ENCODE measurements around the gene RPN2. TPM values are rescaled to one million over a fixed set of nuclear protein-coding genes. Genes with fewer than 3 reads are reported as not detected.

RPN2 gene
- total and polyA plus RNA-seq, 2 of the 13 experiments (the other 11 are each of a cell fraction or from before 2014, with no cell fraction given), result 587 to 1,818 TPM

- Histone ChIP-seq H4K20me1 (ENCODE audit: insufficient read depth, low read length) (0 out of 2 replicates have a peak, but pooled peaks cover 1% of the 10 kb centered on the region), H3K9me3 (ENCODE audit: low read length) (no peaks in the 10 kb centered on the region), H3K27me3 (ENCODE audit: control insufficient read depth in 1 of 2, insufficient read depth in 2 of 2, low read length in 2 of 2) (no peaks in the 10 kb centered on the region), H2AFZ (ENCODE audit: low read length) (no peak overlapping the region), H3K4me3 (replicated peaks in 1 of 3; ENCODE audit: insufficient read depth in 1 of 3, low read depth in 2 of 3, low read length in 3 of 3) (no peak overlapping the region), H3K4me2 (ENCODE audit: low read depth, low read length) (no peak overlapping the region), H3K27ac (ENCODE audit: extremely low read length, insufficient read depth, low read length) (no peak overlapping the region), H3K36me3 (replicated peaks in 1 of 2; ENCODE audit: control insufficient read depth in 1 of 2, insufficient read depth in 2 of 2, low read length in 2 of 2) (peaks cover 77 to 98% of the 10 kb centered on the region in 2 experiments), H3K9ac (ENCODE audit: insufficient read depth, low read depth, low read length) (no peak overlapping the region), H3K4me1 (ENCODE audit: insufficient read depth, low read length) (no peaks in the 10 kb centered on the region), H3K79me2 (ENCODE audit: insufficient read depth, low read length) (no peaks in the 10 kb centered on the region)
- FAIRE-seq, result no peak
- BruUV-seq (replicated peaks), result no TSS peak
- no peak for DNase-seq (ENCODE audit: low spot score)
- ChIA-PET CTCF (ENCODE audit: low intra/inter-chr PET ratio, low total read pairs) (no interaction called here), POLR2A (no interaction called here)
- no peak for ATAC-seq
- WGBS (ENCODE audit: low lambda C conversion rate), result 95% methylated on average over 3 of the region's 3 CpGs
- in situ Hi-C loops (cut with HindIII; ENCODE audit: extremely low pct_ligation_motif_present, low pct_unique_long_range_greater_than_20kb) (no loop called here), intact Hi-C loops (cut with micrococcal nuclease; ENCODE audit: unreplicated experiment) (no loop called here)
- TF ChIP-seq RBM22 (optimal IDR thresholded peaks at IDR 0.05; ENCODE audit: low read length) (peak; percentile 6), ZNF770 (CRISPR knock-in tag; IDR thresholded peaks at IDR 0.05) (no peak)
These were observed 47.8 kb downstream of the RPN2 start for GRCh38 chr20:37226889-37227288.

GRCh38 chr20:37228082-37228481, 49.0 kb downstream of the RPN2 start:
- DNase-seq (ENCODE audit: low spot score) (no peak), FAIRE-seq (no peak), ATAC-seq (no peak)
- no TSS peak for BruUV-seq (replicated peaks)
- H3K36me3 ChIP-seq (replicated peaks in 1 of 2; ENCODE audit: control insufficient read depth in 1 of 2, insufficient read depth in 2 of 2, low read length in 2 of 2), result peaks cover 79 to 98% of the 10 kb centered on the region in 2 experiments
- no peak overlapping the region for H3K4me2 ChIP-seq (ENCODE audit: low read depth, low read length)
- H3K79me2 ChIP-seq (ENCODE audit: insufficient read depth, low read length), result no peaks in the 10 kb centered on the region
- H3K27ac ChIP-seq (ENCODE audit: extremely low read length, insufficient read depth, low read length), result no peak overlapping the region
- no peaks in the 10 kb centered on the region for H3K4me1 ChIP-seq (ENCODE audit: insufficient read depth, low read length)
- H3K9me3 ChIP-seq (ENCODE audit: low read length), result no peaks in the 10 kb centered on the region
- H3K9ac ChIP-seq (ENCODE audit: insufficient read depth, low read depth, low read length), result no peak overlapping the region
- H3K4me3 ChIP-seq (replicated peaks in 1 of 3; ENCODE audit: insufficient read depth in 1 of 3, low read depth in 2 of 3, low read length in 3 of 3), result no peak overlapping the region
- no peaks in the 10 kb centered on the region for H4K20me1 ChIP-seq (ENCODE audit: insufficient read depth, low read length)
- POLR2A ChIA-PET, result no interaction called here
- WGBS (ENCODE audit: low lambda C conversion rate), result 98% methylated on average over 6 of the region's 6 CpGs
- no peaks in the 10 kb centered on the region for H3K27me3 ChIP-seq (ENCODE audit: control insufficient read depth in 1 of 2, insufficient read depth in 2 of 2, low read length in 2 of 2)
- CTCF ChIA-PET (ENCODE audit: low intra/inter-chr PET ratio, low total read pairs), result no interaction called here
- no peak overlapping the region for H2AFZ ChIP-seq (ENCODE audit: low read length)
- in situ Hi-C loops (cut with HindIII; ENCODE audit: extremely low pct_ligation_motif_present, low pct_unique_long_range_greater_than_20kb) (no loop called here), intact Hi-C loops (cut with micrococcal nuclease; ENCODE audit: unreplicated experiment) (no loop called here)
- TF ChIP-seq SETDB1 (CRISPR knock-in tag; IDR thresholded peaks at IDR 0.05; ENCODE audit: borderline replicate concordance) (no peak), ZNF33A (CRISPR knock-in tag; IDR thresholded peaks at IDR 0.05; ENCODE audit: borderline replicate concordance) (no peak), GPN1 (CRISPR knock-in tag; IDR thresholded peaks at IDR 0.05; ENCODE audit: borderline replicate concordance) (no peak), ZBTB49 (CRISPR knock-in tag; IDR thresholded peaks at IDR 0.05; ENCODE audit: borderline replicate concordance) (no peak), HDAC2 (CRISPR knock-in tag; IDR thresholded peaks at IDR 0.05) (no peak), ZNF709 (CRISPR knock-in tag; IDR thresholded peaks at IDR 0.05) (no peak), ZNF260 (CRISPR knock-in tag; IDR thresholded peaks at IDR 0.05; ENCODE audit: borderline replicate concordance, low read depth) (no peak), ATM (IDR thresholded peaks at IDR 0.05; ENCODE audit: borderline replicate concordance) (no peak), SMARCC2 (IDR thresholded peaks at IDR 0.05) (no peak), SP140L (CRISPR knock-in tag; IDR thresholded peaks at IDR 0.05; ENCODE audit: borderline replicate concordance) (no peak), ZNF333 (CRISPR knock-in tag; IDR thresholded peaks at IDR 0.05; ENCODE audit: borderline replicate concordance) (no peak), ARHGAP35 (CRISPR knock-in tag; IDR thresholded peaks at IDR 0.05; ENCODE audit: borderline replicate concordance) (no peak), ZNF543 (CRISPR knock-in tag; IDR thresholded peaks at IDR 0.05) (no peak), KDM4B (CRISPR knock-in tag; IDR thresholded peaks at IDR 0.05) (no peak)

Data from HepG2 (cell line).